HG03575 (cell line): Measurements from ENCODE around the gene HECA.
"Not testable (repeated sequence)": the region's sequence is repeated elsewhere in the genome, so short reads cannot be mapped to it uniquely, and the experiment has no call there.

Experiments
- ATAC-seq: cut with Tn5 transposase; IDR thresholded peaks from one replicate; pipeline ENCODE4 v1.9.1; 2021; ENCODE audit not compliant: unreplicated experiment, insufficient number of reproducible peaks, low FRiP score; ENCODE audit errors: extremely low read depth

HECA gene, protein sequence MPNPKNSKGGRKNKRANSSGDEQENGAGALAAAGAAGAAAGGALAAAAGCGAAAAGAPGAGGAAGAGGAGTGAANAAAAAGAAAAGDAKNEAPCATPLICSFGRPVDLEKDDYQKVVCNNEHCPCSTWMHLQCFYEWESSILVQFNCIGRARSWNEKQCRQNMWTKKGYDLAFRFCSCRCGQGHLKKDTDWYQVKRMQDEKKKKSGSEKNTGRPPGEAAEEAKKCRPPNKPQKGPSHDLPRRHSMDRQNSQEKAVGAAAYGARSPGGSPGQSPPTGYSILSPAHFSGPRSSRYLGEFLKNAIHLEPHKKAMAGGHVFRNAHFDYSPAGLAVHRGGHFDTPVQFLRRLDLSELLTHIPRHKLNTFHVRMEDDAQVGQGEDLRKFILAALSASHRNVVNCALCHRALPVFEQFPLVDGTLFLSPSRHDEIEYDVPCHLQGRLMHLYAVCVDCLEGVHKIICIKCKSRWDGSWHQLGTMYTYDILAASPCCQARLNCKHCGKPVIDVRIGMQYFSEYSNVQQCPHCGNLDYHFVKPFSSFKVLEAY

DNA sequence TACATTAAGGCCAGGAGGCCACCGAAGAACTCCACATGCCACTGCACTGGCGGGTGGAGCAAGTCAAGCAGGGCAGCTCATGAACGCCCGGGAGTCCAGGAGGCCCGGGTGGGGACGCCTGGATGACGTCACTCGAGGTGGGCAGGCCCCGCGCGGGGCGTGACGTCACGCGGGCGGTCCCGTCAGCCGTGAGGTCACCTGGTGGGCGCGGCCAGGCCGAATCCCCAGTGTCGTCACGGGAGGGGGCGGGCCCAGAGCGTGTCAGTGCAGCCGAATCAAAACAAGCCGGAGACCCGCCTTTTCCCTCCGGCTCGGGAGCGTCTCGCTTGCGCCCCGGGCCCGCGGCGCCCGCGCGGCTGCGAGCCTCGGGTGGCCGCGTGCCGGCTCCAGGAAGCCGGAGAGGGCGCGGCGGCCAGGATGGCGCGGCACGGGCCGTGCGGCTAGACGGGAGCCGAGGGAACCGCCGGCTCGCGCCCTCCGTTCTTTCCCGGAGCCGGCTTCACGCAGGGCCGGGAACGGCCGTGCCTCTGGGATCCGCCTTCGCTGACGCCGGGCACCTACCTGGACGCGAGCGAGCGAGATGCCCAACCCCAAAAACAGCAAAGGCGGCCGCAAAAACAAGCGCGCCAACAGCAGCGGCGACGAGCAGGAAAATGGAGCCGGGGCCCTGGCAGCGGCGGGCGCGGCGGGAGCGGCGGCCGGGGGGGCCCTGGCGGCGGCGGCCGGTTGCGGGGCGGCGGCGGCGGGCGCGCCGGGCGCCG is at the start of gene HECA:
TSS of gene HECA (plus strand) at position 264 of the 761 bp plus-strand sequence. CDS start at position 581, 317 bp downstream.
- ATAC-seq: peak; percentile 44

DNA sequence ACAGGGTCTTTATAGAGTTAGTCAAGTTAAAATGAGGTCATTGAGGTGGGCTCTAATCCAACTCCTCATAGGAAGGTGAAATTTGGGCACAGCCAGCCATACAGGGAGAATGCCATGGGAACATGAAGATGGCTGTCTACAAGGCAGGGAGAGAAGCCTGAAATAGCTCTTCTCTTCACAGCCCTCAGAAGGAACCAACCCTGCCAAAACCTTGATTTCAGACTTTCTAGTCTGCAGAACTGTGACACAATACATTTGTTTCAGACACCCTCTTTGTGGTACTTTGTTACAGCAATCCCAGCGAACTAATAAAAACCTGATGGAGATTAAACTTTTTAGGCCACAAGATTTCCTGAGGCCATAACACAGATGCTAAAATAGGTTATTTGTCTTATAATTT is 43.1 kb upstream of the HECA start:
- no peak for ATAC-seq

DNA sequence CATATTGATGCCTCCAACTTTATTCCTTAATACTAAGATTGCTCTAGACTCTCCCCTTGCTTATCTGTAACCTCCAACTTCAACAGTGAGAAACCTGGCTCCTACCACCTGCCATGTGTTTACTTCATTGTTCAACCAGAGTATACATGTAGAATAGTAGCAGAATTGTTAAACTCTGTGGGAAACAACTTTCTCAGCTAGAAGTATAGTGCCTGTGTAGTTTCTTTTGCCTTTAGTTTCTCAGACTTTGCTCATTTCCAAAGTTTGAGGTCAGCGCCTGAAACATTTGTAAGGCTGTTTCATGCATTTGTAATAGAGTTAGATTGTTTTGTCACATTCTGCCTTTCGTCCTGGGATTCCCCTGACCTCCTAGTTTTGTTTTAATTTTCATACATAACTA is 34.9 kb upstream of the HECA start:
- peak; percentile 89 for ATAC-seq

DNA sequence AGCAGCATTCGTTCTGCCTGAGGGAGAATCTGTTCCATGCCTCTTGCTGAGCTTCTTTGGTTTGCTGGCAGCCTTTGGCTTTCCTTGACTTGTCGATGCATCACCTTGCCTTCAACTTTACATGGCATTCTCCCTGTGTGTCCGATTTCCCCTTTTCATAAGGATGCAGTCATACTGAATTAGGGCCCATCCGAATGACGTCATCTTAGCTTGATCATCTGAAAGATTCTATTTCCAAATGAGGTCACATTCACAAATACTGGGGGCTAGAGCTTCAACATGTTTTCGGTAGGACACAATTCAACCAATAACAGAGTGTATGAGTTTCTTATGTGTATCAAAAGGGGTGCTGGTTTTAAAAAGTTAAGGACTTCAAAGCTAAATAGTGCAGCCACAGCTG is 27.8 kb upstream of the HECA start:
- ATAC-seq: no peak

DNA sequence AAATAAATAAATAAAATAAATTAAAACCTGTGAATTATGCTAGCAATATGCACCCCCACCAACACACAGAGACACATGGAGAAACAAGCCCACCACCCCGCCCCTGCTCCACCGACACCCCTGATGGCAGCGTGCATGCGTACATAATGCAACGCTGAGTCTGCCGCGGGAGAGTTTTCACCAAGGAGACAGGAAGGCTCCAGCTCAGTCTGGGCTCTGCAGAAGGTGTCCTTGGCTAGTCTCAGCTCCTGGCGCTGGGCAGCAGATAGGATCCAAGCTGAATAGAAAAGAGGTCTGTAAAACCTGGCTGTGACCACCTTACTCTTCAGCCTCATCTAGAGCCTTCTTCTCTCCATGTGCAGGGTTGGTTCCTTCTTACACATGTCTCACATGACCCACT is 26.5 kb upstream of the HECA start:
- no peak for ATAC-seq

DNA sequence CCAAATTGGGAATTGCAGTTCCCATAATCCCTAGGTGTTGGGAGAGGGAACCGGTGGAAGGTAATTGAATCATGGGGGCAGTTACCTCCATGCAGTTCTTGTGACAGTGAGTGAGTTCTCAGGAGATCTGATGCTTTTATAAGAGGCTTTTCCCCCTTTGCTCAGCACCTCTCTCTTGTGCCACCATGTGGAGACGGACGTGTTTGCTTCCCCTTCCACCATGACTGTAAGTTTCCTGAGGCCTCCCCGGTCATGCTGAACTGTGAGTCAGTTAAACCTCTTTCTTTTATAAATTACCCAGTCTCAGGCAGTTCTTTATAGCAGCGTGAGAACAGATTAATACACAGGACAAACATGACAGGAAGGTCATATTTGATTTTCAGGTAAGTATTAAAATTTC is 25.3 kb upstream of the HECA start:
- no peak for ATAC-seq

DNA sequence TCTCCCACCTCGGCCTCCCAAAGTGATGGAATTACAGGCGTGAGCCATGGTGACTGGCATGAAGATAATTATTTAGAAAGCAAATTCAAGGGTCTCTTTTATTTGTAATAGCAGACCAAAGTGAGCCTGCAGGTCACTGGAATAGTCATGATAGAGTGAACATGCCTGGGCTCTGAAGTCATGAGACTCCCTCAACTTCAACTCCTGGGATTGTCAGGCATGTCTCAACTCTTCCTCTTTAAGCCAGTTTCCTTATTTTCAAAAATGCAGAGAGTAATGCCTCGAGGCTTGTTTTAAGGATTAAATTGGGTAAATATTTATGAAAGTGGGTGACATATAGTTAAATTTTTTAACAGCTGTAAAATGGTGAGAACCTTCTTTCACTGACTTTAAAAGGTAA is 22.7 kb upstream of the HECA start:
- ATAC-seq: no peak

DNA sequence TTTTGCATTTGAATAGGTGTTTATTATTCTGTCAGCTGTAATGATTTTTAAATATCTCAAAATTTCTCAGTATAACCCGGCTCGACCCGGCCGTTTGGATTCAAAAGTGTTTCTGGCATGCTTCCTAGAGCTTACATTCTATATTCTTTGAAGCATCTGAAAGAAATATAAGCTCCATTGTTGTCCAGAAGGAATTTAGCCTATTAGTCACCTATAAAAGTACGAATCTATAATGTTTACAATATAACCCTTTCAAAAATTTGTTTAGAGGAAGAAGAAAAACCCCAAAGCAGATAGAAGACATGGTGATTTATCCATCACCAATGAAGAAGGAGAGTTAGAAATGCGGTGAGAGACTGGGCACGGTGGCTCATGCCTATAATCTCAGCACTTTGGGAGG is 22.3 kb upstream of the HECA start:
- no peak for ATAC-seq

DNA sequence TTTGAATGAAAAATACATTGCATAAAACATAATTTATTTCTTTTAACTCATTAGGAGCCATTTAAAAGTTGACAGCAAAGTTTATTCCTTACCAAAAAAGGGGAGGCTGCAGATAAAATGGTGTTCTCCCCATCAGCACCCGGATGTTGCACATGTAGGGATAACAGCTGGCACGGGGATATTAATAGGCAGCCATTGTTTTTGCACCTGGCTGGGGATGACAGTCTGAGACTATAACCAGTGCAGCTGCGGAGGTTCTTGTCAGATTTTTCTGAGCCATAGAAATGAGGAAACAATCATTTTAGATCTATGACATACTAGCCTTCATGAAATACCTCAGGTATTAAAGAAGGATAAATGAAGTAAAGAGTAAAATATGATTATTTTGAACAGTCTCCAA is 20.1 kb upstream of the HECA start:
- ATAC-seq: no peak

DNA sequence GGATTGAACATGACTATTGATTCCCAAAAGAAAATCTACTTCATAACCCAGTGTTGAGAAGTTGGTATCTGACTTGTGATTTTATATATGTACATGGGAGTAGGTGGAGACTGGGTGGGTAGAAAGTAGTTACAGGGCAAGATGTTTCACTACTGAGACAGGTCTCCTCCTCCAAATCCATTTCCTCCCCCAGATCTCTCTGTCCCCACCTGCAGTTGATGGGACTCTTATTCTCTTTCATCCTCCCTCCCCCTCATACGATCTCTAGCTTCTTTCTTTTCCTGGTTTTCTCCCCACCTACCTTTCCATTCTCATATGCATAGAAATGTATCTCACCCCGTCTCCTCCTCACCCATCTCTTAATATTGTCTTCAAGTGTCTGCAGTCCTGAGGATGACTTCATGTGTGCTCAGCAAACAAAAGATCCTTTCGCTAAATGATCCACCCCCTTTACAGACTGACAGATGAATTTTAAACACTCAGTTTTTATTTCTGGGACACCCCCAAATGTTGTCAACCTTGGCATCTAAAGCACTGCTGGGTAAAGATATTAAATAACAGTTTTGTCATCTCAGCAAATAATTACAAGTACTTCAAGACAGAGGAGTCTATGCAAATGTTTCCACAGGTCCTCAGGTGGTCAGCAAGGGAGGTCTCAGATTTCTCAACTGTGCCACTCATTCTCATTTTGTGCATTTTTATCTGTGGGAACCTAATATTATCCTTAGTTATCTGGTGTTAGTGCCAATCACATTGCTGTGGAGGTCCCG is 18.7 kb upstream of the HECA start:
- no peak for ATAC-seq

DNA sequence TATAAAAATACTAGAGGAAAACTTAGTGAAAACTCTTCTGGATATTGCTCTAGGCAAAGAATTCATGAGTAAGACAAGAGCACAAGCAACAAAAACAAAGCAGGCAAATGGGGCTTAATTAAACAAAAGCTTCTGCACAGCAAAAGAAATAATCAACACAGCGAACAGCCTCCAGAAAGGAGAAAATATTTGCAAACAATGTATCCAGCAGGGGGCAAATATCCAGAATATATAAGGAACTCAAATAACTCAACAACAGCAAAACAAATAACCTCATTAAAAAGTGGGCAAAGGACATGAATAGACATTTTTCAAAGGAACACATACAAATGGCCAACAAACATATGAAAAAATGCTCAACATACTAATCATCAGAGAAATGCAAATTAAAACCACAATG is 17.1 kb upstream of the HECA start:
- no peak for ATAC-seq

DNA sequence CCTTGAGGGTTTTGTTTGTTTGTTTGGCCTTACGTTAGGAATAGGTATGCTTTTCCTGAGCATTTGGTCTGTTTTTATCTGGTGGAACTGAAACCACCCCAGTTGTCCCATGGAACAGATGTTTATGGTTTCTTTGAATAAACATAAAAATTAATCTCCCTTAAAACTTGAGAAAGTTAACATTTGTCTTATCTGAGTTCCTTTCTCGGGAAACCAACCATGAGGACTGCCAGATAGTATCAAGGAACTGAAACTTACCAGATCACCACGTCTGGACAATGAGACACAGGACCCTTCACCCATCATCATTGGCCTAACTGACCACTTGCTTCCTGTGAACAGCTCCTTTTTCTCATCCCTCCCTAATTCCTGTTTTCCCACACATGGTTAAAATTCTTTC is 15.3 kb upstream of the HECA start:
- ATAC-seq: no peak

DNA sequence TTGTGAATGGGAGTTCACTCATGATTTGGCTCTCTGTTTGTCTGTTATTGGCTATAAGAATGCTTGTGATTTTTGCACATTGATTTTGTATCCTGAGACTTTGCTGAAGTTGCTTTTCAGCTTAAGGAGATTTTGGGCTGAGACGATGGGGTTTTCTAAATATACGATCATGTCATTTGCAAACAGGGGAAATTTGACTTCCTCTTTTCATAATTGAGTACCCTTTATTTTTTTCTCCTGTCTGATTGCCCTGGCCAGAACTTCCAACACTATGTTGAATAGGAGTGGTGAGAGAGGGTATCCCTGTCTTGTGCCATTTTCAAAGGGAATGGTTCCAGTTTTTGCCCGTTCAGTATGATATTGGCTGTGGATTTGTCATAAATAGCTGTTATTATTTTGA is 12.1 kb upstream of the HECA start:
- not testable (repeated sequence) for ATAC-seq

DNA sequence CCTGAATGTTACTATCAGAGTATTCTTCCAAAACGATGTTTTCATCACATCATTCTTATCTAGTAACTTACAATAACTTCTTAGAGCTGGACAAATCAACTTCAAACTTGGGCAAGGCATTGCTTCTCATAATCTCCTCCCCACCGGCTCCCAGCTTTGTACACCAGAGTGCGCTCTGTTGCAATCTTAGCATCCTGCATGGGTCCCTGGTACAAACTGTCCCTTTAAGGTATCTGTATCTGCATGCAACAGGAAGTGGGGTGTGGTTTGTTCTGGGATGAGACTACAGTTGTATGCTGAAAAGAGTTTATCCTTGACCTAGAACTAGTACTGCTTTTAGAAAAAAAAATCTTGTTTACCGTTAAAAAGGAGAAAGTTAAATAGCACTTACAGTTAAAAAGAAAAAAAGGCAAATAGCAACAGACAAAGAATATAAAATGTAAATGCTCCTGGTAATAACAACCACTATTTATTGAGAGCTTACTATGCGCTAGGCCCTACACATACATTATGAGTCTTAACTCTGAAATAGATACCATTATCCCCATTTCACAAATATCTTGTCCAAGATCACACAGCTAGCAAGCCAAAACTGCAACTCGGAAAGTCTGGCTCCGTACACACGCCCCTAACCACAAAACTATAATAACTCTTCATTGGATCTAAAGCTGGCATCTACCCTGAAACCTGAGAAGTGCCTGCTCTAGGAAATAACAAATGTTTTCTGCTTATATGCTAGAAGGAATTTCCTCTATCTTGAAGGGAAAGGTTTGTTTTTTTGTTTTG is 9.8 kb upstream of the HECA start:
- peak; percentile 100 for ATAC-seq

DNA sequence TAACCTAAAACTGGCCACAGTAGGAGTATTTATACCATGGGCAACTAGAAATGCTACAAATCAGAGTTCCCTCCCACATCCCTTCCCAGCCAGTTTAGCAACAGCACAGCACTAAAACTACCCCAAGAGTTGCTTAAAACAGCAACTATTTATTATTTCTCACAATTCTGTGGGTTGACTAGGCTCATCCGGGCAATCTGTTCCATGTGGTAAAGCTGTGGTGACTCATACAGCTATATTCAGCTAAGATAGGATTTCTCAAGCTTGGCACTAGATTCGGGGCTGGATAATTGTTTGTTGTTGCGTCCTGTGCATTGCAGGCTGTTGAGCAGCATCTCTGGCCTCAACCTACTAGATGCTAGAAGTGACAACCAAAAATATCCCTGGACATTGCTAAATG is 8.6 kb upstream of the HECA start:
- no peak for ATAC-seq

DNA sequence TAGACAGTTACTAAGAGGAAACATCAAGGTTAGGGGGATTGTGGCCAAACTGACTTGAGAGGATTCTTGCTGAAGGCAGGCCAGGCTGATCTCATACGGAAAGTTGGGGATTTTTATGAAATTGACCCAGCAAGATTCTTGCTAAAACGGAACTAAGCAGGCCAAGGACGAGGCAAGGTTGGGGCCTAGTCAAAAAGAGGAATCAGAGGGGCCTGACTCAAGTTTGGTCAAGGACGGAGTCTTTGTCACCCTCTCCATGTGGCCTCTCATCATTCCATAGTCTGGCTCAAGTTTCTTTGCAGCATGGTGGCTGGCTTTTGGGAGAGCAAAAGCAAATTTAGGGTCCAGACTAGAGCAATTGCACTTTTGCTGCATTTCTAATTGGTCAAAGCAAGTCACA is 7.9 kb upstream of the HECA start:
- no peak for ATAC-seq

DNA sequence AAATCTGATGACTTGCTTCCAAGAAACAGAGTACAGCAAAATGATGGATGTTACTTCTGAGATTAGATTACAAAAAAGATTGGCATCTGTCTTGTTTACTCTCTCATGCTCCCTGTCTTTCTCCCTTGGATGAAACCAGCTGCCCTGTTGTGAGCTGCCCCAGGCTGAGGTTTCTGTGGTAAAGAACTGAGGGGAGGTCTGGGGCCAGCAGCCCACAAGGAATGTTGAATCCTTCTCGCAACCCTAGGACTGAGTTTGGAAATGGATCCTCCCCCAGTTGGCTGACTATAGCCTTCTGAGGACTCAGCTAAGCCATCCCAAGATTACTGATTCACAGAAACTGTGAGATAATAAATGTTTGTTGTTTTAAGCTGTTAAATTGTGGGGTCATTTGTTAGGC is 5.6 kb upstream of the HECA start:
- no peak for ATAC-seq

DNA sequence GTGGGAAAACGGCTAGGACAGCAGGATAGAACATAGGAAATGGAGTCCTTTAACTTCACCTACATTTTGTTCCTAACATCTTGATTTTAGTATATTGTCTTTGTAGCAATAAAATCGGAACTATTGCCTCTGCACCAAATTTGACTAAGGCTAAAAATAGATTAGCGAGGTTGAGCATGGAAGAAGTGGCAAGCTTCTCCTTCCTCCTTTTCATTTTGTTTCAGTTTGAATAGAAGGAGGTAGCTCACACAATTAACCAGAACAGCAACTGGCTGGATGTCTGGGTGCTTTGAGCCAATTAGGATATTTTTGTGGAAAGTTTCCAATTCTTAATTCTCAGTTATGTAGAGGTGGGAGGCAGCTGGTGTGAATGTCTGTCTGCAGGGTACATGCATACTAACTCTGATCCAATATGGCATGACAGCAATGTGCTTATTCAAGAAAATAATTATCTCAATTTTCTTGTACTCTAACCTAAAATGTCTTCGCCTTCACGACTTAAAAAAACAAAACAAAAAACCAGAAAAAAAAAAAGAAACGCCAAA is 3.1 kb upstream of the HECA start:
- no peak for ATAC-seq
